Colonic mucosa (tissue), 4 donors: ENCODE results near the gene ALPK3. TPM values are rescaled to one million over a fixed set of nuclear protein-coding genes. Genes with fewer than 3 reads are reported as not detected.

Experiments
- DNase-seq: peaks from one replicate; pipeline ENCODE4 v3.0.0-alpha.2; 2020
- H3K27ac ChIP-seq: fragments of 200-600 bp; one replicate; pipeline ENCODE4 v1.8.0; 2021
- H3K27me3 ChIP-seq: fragments of 200-600 bp; one replicate; pipeline ENCODE4 v1.8.0; 2021
- H3K36me3 ChIP-seq: fragments of 200-600 bp; one replicate; pipeline ENCODE4 v1.8.0; 2021
- H3K4me1 ChIP-seq: fragments of 200-600 bp; one replicate; pipeline ENCODE4 v1.8.0; 2021; ENCODE audit warnings: mild to moderate bottlenecking
- H3K4me3 ChIP-seq: fragments of 200-600 bp; one replicate; pipeline ENCODE4 v1.8.0; 2021
- H3K9ac ChIP-seq, 2 donors: one replicate each; pipeline ENCODE4 v1.7.0; 2013; ENCODE audit warnings: control low read depth in 2 of 2, low read depth in 2 of 2, low read length in 2 of 2
- H3K9me3 ChIP-seq: fragments of 200-600 bp; one replicate; pipeline ENCODE4 v1.8.0; 2021
- intact Hi-C: fragments of 100-400 bp; cut with DNase I; formaldehyde crosslinking; loops from one replicate; pipeline ENCODE4 v1.14.1; 2022
- total RNA-seq, 2 donors: library from RNA; stranded (reverse); fragmentation: NEBNext Ultra II Directional in 1 of 2; extraction: Animal tissue kit (Norgen Biotek cat#: 25700) in 1 of 2; gene quantifications; one replicate each; pipeline ENCODE4 v1.2.1, GENCODE V29; 2021
- TF ChIP-seq, protein P1 (sequence below): fragments of 200-600 bp; IDR thresholded peaks from one replicate; pipeline ENCODE4 v1.8.0; 2022; ENCODE audit warnings: antibody characterized with exemption, mild to moderate bottlenecking
- donor health status: healthy.
- donor health status: DM: no; HTN: no; CAD: no.
- donor health status: DM: no; HTN: no; CAD: no.

The ALPK3 gene
- total RNA-seq, 2 donors from 2014 or later: 0.74 to 2.4 TPM

DNA sequence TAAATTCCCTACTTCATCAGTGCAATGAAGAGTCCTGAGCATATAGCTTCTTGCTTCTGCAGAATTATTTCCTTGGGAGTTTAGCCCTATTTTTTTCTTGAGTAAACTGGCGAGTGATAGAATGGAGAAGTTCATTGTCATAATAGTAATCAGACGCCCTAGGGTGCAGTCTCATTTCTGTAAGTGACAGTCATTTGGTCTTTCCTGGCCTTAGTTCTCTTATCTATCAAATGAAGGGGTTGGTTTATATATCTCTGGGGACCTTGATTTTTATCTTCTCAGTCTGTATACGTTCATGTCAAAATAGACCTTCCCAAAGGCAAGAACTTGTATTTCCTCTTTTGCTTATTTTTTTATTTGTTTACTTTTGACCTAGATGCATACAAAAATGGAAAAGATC is 9.9 kb upstream of the ALPK3 start:
- no peak overlapping the region for H3K9ac ChIP-seq
- H3K4me3 ChIP-seq: no peak overlapping the region
- H3K9me3 ChIP-seq: no peaks in the 10 kb centered on the region
- DNase-seq: no peak
- no peaks in the 10 kb centered on the region for H3K4me1 ChIP-seq
- TF ChIP-seq, protein P1, sequence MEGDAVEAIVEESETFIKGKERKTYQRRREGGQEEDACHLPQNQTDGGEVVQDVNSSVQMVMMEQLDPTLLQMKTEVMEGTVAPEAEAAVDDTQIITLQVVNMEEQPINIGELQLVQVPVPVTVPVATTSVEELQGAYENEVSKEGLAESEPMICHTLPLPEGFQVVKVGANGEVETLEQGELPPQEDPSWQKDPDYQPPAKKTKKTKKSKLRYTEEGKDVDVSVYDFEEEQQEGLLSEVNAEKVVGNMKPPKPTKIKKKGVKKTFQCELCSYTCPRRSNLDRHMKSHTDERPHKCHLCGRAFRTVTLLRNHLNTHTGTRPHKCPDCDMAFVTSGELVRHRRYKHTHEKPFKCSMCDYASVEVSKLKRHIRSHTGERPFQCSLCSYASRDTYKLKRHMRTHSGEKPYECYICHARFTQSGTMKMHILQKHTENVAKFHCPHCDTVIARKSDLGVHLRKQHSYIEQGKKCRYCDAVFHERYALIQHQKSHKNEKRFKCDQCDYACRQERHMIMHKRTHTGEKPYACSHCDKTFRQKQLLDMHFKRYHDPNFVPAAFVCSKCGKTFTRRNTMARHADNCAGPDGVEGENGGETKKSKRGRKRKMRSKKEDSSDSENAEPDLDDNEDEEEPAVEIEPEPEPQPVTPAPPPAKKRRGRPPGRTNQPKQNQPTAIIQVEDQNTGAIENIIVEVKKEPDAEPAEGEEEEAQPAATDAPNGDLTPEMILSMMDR: no peak
- H3K27ac ChIP-seq: no peak overlapping the region
- intact Hi-C loops: no loop called here
- H3K27me3 ChIP-seq: no peaks in the 10 kb centered on the region
- H3K36me3 ChIP-seq: peaks cover 10% of the 10 kb centered on the region

DNA sequence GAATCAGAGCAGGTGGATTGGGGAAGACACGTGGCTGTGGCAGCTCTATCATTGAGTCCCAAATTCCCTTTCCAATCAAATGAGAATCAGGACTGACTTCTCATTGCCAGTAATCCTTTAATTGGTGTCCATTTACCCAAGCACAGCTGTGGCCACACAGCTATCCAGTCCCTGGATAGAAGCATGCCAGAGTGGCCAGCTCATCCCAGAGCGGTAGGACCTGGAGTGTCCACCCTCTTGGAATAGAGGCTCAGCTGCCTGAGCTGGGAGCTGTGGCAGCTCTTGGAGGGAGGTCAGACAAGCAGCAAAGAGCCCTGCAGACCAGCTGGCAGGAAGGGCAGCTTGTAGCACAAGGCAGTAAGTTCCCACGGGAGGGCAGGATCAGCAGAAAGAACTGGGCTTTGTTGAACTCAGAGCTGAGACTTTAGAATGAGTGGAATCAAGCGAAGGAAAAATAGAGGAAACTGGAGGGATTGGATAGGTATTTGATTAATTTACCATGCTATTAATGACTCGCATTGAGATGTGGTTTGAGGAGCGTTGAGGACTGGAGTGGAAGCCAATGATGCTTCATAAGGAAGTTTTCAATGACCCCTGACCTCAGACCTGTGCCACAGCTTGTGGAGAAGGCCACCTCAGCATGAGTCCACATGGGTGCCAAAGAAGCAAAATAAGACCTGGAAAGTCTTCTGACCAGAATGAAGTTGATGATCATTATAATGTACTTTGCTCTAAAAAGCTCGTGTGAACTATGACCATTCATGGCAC is 6.9 kb upstream of the ALPK3 start:
- no peak for DNase-seq
- H3K9ac ChIP-seq: no peak overlapping the region
- H3K9me3 ChIP-seq: no peaks in the 10 kb centered on the region
- H3K36me3 ChIP-seq: no peaks in the 10 kb centered on the region
- no peak overlapping the region for H3K27ac ChIP-seq
- H3K27me3 ChIP-seq: no peaks in the 10 kb centered on the region
- TF ChIP-seq, protein P1: no peak
- H3K4me1 ChIP-seq: no peaks in the 10 kb centered on the region
- intact Hi-C loops: no loop called here
- no peak overlapping the region for H3K4me3 ChIP-seq

DNA sequence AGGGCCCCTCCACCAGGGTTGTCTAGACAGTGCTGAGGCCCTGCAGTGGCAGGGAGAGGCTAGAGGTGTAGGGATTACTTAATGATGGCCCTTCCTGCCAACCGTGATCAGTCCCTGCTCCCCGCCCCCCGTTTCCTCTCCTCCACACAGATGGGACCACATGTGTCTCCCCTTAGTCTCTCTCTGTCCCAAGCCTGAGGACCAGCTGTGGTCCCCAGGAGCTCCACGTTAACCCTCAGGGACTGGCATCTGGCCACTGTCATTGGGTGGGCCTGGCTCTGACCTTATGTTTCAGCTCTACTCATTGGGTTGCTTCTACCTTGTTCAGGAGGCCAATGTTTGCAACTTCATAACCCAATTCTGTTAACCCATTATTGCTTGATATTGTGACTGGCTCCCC is 6.0 kb upstream of the ALPK3 start:
- no peaks in the 10 kb centered on the region for H3K4me1 ChIP-seq
- H3K9ac ChIP-seq: no peak overlapping the region
- intact Hi-C loops: no loop called here
- TF ChIP-seq, protein P1: no peak
- no peak overlapping the region for H3K27ac ChIP-seq
- H3K9me3 ChIP-seq: no peaks in the 10 kb centered on the region
- DNase-seq: no peak
- H3K27me3 ChIP-seq: no peaks in the 10 kb centered on the region
- no peak overlapping the region for H3K4me3 ChIP-seq
- no peaks in the 10 kb centered on the region for H3K36me3 ChIP-seq

DNA sequence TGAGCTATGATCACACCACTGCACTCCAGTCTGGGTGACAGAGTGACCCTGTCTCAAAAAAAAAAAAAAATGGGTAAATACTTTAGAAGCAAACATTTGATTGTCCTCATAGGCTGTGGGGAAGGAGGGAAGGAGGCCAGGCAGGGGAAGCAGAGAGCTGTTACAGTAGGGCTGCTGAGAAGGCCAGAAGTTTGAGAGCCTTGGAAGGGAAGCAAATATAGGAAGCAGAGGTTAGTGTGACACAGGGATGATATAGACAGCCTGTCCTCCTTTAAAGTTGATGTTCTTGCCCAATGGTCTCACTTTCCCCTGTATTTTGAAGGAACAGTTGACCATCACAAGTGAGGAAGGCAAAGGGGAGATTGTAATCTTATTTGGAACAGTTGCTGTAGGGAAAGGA is 5.3 kb upstream of the ALPK3 start:
- no peaks in the 10 kb centered on the region for H3K36me3 ChIP-seq
- no peaks in the 10 kb centered on the region for H3K4me1 ChIP-seq
- DNase-seq: no peak
- intact Hi-C loops: no loop called here
- TF ChIP-seq, protein P1: no peak
- no peak overlapping the region for H3K4me3 ChIP-seq
- no peaks in the 10 kb centered on the region for H3K9me3 ChIP-seq
- H3K27ac ChIP-seq: no peak overlapping the region
- H3K9ac ChIP-seq: no peak overlapping the region
- H3K27me3 ChIP-seq: no peaks in the 10 kb centered on the region

DNA sequence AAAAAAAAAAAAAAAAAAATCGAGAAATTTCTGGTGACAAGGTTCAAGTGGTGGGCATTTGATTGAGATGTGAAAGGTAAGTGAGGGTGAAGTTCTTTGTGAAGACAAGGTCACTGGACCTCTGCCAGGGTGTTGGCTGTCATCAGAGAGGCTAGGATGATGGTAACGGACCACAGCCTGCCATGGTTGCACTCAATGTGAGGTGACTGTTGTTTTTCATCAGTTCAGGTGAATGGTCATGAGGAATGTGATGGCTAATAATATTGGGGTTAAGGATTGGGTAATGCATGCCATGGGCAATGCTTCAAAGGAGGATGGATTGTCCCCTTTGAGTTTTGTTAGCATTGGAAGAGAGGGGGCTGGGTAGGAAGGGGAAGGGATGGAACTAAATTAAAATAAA is 4.3 kb upstream of the ALPK3 start:
- Histone ChIP-seq H3K9me3 (no peaks in the 10 kb centered on the region), H3K9ac (no peak overlapping the region)
- TF ChIP-seq, protein P1: no peak

More for the DNA sequence above, 4.3 kb upstream of the ALPK3 start:
- no peak overlapping the region for H3K4me3 ChIP-seq
- DNase-seq: no peak
- H3K27ac ChIP-seq: no peak overlapping the region
- intact Hi-C loops: no loop called here
- H3K27me3 ChIP-seq: no peaks in the 10 kb centered on the region
- H3K4me1 ChIP-seq: no peaks in the 10 kb centered on the region
- no peaks in the 10 kb centered on the region for H3K36me3 ChIP-seq
